Neuronal stem cell (in vitro differentiated cells): ENCODE measurements around the gene PLEKHH1.

Source experiments
- DNase-seq: peaks from one replicate; pipeline ENCODE4 v3.0.0-alpha.2; 2013; ENCODE audit warnings: low spot score
- H2AFZ ChIP-seq: one replicate; pipeline ENCODE4 v1.6.1; 2013; ENCODE audit warnings: mild to moderate bottlenecking, low read length, inconsistent platforms
- H2AK5ac ChIP-seq: 2 replicates; pipeline ENCODE4 v1.6.1; 2013; ENCODE audit warnings: low read depth, mild to moderate bottlenecking, inconsistent platforms, low read length, moderate library complexity, mixed read lengths
- H2BK120ac ChIP-seq: 2 replicates; pipeline ENCODE4 v1.6.1; 2013; ENCODE audit warnings: low read depth, mild to moderate bottlenecking, inconsistent platforms, low read length, moderate library complexity, mixed read lengths
- H2BK12ac ChIP-seq: one replicate; pipeline ENCODE4 v1.6.1; 2013; ENCODE audit warnings: low read length, inconsistent platforms
- H2BK15ac ChIP-seq: 2 replicates; pipeline ENCODE4 v1.6.1; 2013; ENCODE audit warnings: mild to moderate bottlenecking, low read length, inconsistent platforms, mixed read lengths
- H2BK5ac ChIP-seq: one replicate; pipeline ENCODE4 v1.6.1; 2013; ENCODE audit warnings: inconsistent platforms, mild to moderate bottlenecking, low read length, moderate library complexity
- H3K14ac ChIP-seq: one replicate; pipeline ENCODE4 v1.6.1; 2013; ENCODE audit warnings: low read length, inconsistent platforms
- H3K18ac ChIP-seq: 2 replicates; pipeline ENCODE4 v1.6.1; 2013; ENCODE audit warnings: low read length, inconsistent platforms
- H3K23ac ChIP-seq: 2 replicates; pipeline ENCODE4 v1.6.1; 2013; ENCODE audit warnings: low read depth, mild to moderate bottlenecking, mixed read lengths, low read length, inconsistent platforms; ENCODE audit not compliant: poor library complexity
- H3K27ac ChIP-seq: replicated peaks from 3 replicates; pipeline ENCODE4 v1.5.1; 2013; ENCODE audit warnings: low read length, inconsistent platforms
- H3K27me3 ChIP-seq, 3 experiments: 2 replicates each; pipeline ENCODE4 v1.6.1; 2013; ENCODE audit warnings: low read length in 3 of 3, mild to moderate bottlenecking in 2 of 3, inconsistent platforms in 1 of 3, low read depth in 1 of 3, mixed read lengths in 1 of 3, moderate library complexity in 1 of 3; ENCODE audit not compliant: control insufficient read depth in 3 of 3, insufficient read depth in 3 of 3
- H3K36me3 ChIP-seq, 2 donors: replicated peaks in 1 of 2; 2 replicates each; pipeline ENCODE4 v1.6.1; 2013; ENCODE audit warnings: low read length in 2 of 2; ENCODE audit not compliant: control insufficient read depth in 2 of 2, insufficient read depth in 2 of 2
- H3K4ac ChIP-seq: 2 replicates; pipeline ENCODE4 v1.6.1; 2013; ENCODE audit warnings: inconsistent platforms, mild to moderate bottlenecking, low read length, moderate library complexity
- H3K4me1 ChIP-seq, 2 donors: 1 replicate in 1 of 2; 2 replicates in 1 of 2; pipeline ENCODE4 v1.6.1; 2013; ENCODE audit warnings: low read length in 2 of 2, low read depth in 1 of 2; ENCODE audit not compliant: control insufficient read depth in 2 of 2, insufficient read depth in 1 of 2
- H3K4me2 ChIP-seq: one replicate; pipeline ENCODE4 v1.6.1; 2013; ENCODE audit warnings: mild to moderate bottlenecking, low read length, inconsistent platforms; ENCODE audit not compliant: insufficient read depth, poor library complexity, severe bottlenecking
- H3K4me3 ChIP-seq, 2 donors: 2 replicates each; pipeline ENCODE4 v1.5.1; 2013; ENCODE audit warnings: low read length in 2 of 2, mild to moderate bottlenecking in 2 of 2, inconsistent platforms in 1 of 2, moderate library complexity in 1 of 2
- H3K79me1 ChIP-seq: one replicate; pipeline ENCODE4 v1.6.1; 2013; ENCODE audit warnings: low read depth, mild to moderate bottlenecking, inconsistent platforms, low read length, moderate library complexity
- H3K9ac ChIP-seq: one replicate; pipeline ENCODE4 v1.6.1; 2013; ENCODE audit warnings: mild to moderate bottlenecking, low read depth, low read length, inconsistent platforms; ENCODE audit not compliant: poor library complexity
- H3K9me3 ChIP-seq, 2 donors: replicated peaks in 1 of 2; 2 replicates each; pipeline versions ENCODE3 to v1.6.1; 2013; ENCODE audit warnings: low read length in 2 of 2, mild to moderate bottlenecking in 2 of 2, inconsistent platforms in 1 of 2, low read depth in 1 of 2, mixed read lengths in 1 of 2, moderate library complexity in 1 of 2; ENCODE audit not compliant: control insufficient read depth in 2 of 2, insufficient read depth in 1 of 2
- H4K8ac ChIP-seq: one replicate; pipeline ENCODE4 v1.6.1; 2013; ENCODE audit warnings: low read depth, mild to moderate bottlenecking, inconsistent platforms, low read length, moderate library complexity
- H4K91ac ChIP-seq: one replicate; pipeline ENCODE4 v1.6.1; 2013; ENCODE audit warnings: low read length, low read depth, mild to moderate bottlenecking, inconsistent platforms; ENCODE audit not compliant: poor library complexity
- WGBS, 2 donors: extraction: QIAGEN DNeasy Blood & Tissue Kit; methylation state at CpG; one replicate each; pipeline ENCODE4 v1.1.7; 2013; ENCODE audit warnings: missing lambda C conversion rate in 2 of 2, mixed read lengths in 1 of 2; ENCODE audit not compliant: insufficient read length in 2 of 2, insufficient replicate concordance in 1 of 2; ENCODE audit errors: extremely low coverage in 2 of 2; 5-methylcytosine and 5-hydroxymethylcytosine counted together

Gene PLEKHH1

GRCh38 chr14:67630938-67631337 lies 97.8 kb downstream of the PLEKHH1 start:
- Histone ChIP-seq H2BK120ac (no peak overlapping the region), H2AK5ac (no peak overlapping the region), H2BK5ac (no peak overlapping the region), H3K79me1 (no peaks in the 10 kb centered on the region), H3K9me3 (no peaks in the 10 kb centered on the region), H2BK12ac (no peak overlapping the region), H4K8ac (no peak overlapping the region), H3K4me1 (no peaks in the 10 kb centered on the region), H3K14ac (no peak overlapping the region), H2BK15ac (no peak overlapping the region), H3K23ac (no peak overlapping the region), H3K27me3 (no peaks in the 10 kb centered on the region), H3K4me3 (no peak overlapping the region), H3K4me2 (no peak overlapping the region), H3K4ac (no peak overlapping the region), H3K36me3 (peaks cover 0 to 3% of the 10 kb centered on the region in 2 donors), H3K27ac (no peak overlapping the region), H3K9ac (no peak overlapping the region), H2AFZ (no peak overlapping the region), H3K18ac (no peak overlapping the region), H4K91ac (no peak overlapping the region)
- no peak for DNase-seq
- WGBS, 2 donors, result no CpG with 5 or more reads among the region's 5 CpGs

DNA sequence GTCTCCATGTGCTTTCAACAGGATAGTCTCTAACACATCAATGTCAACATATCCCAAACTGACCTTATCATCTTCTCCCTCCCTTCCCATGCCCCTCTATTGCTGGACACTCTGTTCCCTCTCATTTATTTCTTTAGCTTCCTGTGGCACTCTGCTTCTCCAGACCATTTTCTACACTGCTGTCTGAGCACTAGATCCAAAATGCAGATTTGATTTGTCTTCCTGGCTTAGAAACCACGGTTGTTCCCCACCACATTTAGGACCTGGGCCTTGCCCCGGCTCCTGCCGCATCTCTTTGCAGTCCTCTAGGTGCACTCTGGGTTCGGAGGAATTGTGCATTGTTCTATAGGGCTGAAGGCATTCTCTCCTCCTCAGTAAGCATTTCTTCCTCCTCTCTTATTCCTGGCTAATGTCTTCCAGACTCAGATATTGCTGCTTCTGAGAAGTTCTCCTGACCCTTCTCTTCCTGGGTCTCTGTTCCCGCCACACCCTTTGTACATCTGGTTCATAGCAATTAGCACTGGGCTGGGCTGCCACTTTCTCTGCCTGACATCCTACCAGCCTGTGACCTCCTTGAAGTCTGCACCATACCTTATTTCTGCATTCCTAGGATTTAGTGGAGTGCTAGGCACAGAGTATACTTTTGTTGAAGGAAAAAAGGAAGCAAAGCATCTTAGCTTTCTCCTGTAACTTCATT lies 100.5 kb downstream of the PLEKHH1 start:
- Histone ChIP-seq H3K23ac (no peak overlapping the region), H3K27me3 (no peaks in the 10 kb centered on the region), H3K9ac (no peak overlapping the region), H3K79me1 (no peaks in the 10 kb centered on the region), H3K14ac (no peak overlapping the region), H3K4me3 (no peak overlapping the region), H2BK12ac (no peak overlapping the region), H3K4me1 (no peaks in the 10 kb centered on the region), H2BK5ac (no peak overlapping the region), H2AK5ac (no peak overlapping the region), H4K91ac (no peak overlapping the region), H3K4ac (no peak overlapping the region), H3K18ac (no peak overlapping the region), H2BK120ac (no peak overlapping the region), H3K9me3 (no peaks in the 10 kb centered on the region), H3K36me3 (peaks cover 0 to 3% of the 10 kb centered on the region in 2 donors), H2BK15ac (no peak overlapping the region), H2AFZ (no peak overlapping the region), H3K27ac (no peak overlapping the region), H4K8ac (no peak overlapping the region), H3K4me2 (no peak overlapping the region)
- DNase-seq, result no peak
- no CpG with 5 or more reads among the region's 5 CpGs for WGBS, 2 donors

- WGBS, 2 donors, result no CpG with 5 or more reads among the region's 3 CpGs
- no peak overlapping the region for H3K27ac ChIP-seq
Measured at GRCh38 chr14:67636361-67636919, 103.3 kb downstream of the PLEKHH1 start.

DNA sequence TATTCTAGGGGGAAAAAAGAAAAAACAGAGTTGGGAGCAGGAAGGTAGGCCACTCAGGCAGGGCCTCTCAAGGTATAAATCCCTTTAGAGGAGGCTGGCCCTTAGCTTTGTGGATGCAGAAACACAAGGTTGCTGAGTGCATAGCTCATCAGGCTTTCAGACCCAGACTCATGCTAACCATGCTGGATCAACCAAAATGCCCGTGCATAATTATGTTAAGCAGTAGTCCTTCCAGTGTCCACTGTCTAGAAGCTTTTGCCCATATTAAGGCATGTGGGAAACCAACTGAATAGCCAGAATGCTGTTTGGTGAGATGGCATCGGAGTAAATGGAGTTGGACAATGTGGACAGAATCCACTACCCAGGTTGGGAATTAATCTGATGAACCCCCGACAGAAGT lies 105.6 kb downstream of the PLEKHH1 start:
- Histone ChIP-seq H2AK5ac (no peak overlapping the region), H3K4me1 (no peaks in the 10 kb centered on the region), H3K4ac (no peak overlapping the region), H4K8ac (no peak overlapping the region), H4K91ac (no peak overlapping the region), H2BK12ac (no peak overlapping the region), H3K27me3 (no peaks in the 10 kb centered on the region), H3K23ac (no peak overlapping the region), H3K4me2 (no peak overlapping the region), H3K79me1 (peaks cover 1% of the 10 kb centered on the region), H3K9ac (no peak overlapping the region), H2BK15ac (no peak overlapping the region), H3K18ac (no peak overlapping the region), H2BK120ac (no peak overlapping the region), H3K14ac (no peak overlapping the region), H3K4me3 (no peak overlapping the region), H3K9me3 (no peaks in the 10 kb centered on the region), H2AFZ (no peak overlapping the region), H3K36me3 (peaks cover 4 to 5% of the 10 kb centered on the region in 2 donors), H2BK5ac (no peak overlapping the region), H3K27ac (no peak overlapping the region)
- DNase-seq, result no peak
- WGBS, 2 donors, result no CpG with 5 or more reads among the region's 3 CpGs

More at GRCh38 chr14:67636361-67636919, 103.3 kb downstream of the PLEKHH1 start:
- H3K23ac ChIP-seq, result no peak overlapping the region
- no peak for DNase-seq
- H3K18ac ChIP-seq, result no peak overlapping the region
- no peak overlapping the region for H4K8ac ChIP-seq
- H2AFZ ChIP-seq, result no peak overlapping the region
- H3K9me3 ChIP-seq, result no peaks in the 10 kb centered on the region
- H3K4me3 ChIP-seq, result no peak overlapping the region
- no peak overlapping the region for H3K4ac ChIP-seq
- no peak overlapping the region for H2BK15ac ChIP-seq
- no peak overlapping the region for H2AK5ac ChIP-seq
- no peak overlapping the region for H4K91ac ChIP-seq
- H3K27me3 ChIP-seq, result no peaks in the 10 kb centered on the region
- no peak overlapping the region for H3K14ac ChIP-seq
- H3K79me1 ChIP-seq, result peaks cover 1% of the 10 kb centered on the region
- no peak overlapping the region for H3K4me2 ChIP-seq
- no peak overlapping the region for H3K9ac ChIP-seq
- H3K4me1 ChIP-seq, result no peaks in the 10 kb centered on the region
- H3K36me3 ChIP-seq, result peaks cover 0 to 1% of the 10 kb centered on the region in 2 donors
- H2BK120ac ChIP-seq, result no peak overlapping the region
- no peak overlapping the region for H2BK12ac ChIP-seq
- H2BK5ac ChIP-seq, result no peak overlapping the region
